Gastrocnemius medialis (tissue), 4 donors: ENCODE results near the gene IFI6. TPM values are rescaled to one million over a fixed set of nuclear protein-coding genes. Genes with fewer than 3 reads are reported as not detected.
"Not testable (repeated sequence)": the region's sequence is repeated elsewhere in the genome, so short reads cannot be mapped to it uniquely, and the experiment has no call there.

Experiments
- ATAC-seq, 2 donors: fragments of 150-250 bp; one replicate each; pipeline ENCODE4 v1.9.1; 2016
- DNase-seq, 2 donors: peaks; one replicate each; pipeline ENCODE4 v3.0.0-alpha.2; 2019
- H3K27ac ChIP-seq, 4 donors: fragments of 200-600 bp; sonication (generic); 1 replicate in 1 of 4; 2 replicates in 3 of 4; pipeline ENCODE4 v1.5.1; 2016 to 2018; ENCODE audit warnings: mild to moderate bottlenecking in 2 of 4, moderate library complexity in 1 of 4
- H3K27me3 ChIP-seq, 3 donors: fragments of 200-600 bp; sonication (generic) in 2 of 3; 1 replicate in 1 of 3; 2 replicates in 2 of 3; pipeline versions ENCODE4 v1.5.1 to v1.6.0; 2016 to 2019; ENCODE audit warnings: mild to moderate bottlenecking in 1 of 3, moderate library complexity in 1 of 3
- H3K36me3 ChIP-seq, 2 donors: fragments of 200-600 bp; sonication (generic) in 1 of 2; one replicate each; pipeline ENCODE4 v1.5.1; 2017 to 2018
- H3K4me1 ChIP-seq, 2 donors: fragments of 200-600 bp; sonication (generic) in 1 of 2; one replicate each; pipeline ENCODE4 v1.5.1; 2016 to 2017; ENCODE audit warnings: mild to moderate bottlenecking in 2 of 2
- H3K4me3 ChIP-seq, 4 donors: fragments of 200-600 bp; sonication (generic) in 3 of 4; 1 replicate in 1 of 4; 2 replicates in 3 of 4; pipeline ENCODE4 v1.5.1; 2016 to 2019; ENCODE audit warnings: mild to moderate bottlenecking in 2 of 4
- H3K9me3 ChIP-seq, 3 donors: fragments of 200-600 bp; sonication (generic) in 2 of 3; 1 replicate in 1 of 3; 2 replicates in 2 of 3; pipeline ENCODE4 v1.5.1; 2016 to 2019
- CTCF ChIP-seq, 5 experiments: fragments of 450-650 bp in 3 of 5; fragments of 200-600 bp in 2 of 5; sonication (generic) in 2 of 5; IDR thresholded peaks in 4 of 5; conservative IDR thresholded peaks in 1 of 5; 1 replicate in 4 of 5; 2 replicates in 1 of 5; pipeline ENCODE4 v1.5.1; 2016 to 2019; ENCODE audit warnings: antibody characterized with exemption in 5 of 5, mild to moderate bottlenecking in 3 of 5, moderate library complexity in 3 of 5
- POLR2A ChIP-seq, 2 donors: fragments of 450-650 bp; IDR thresholded peaks; one replicate each; pipeline ENCODE4 v1.6.1; 2017; ENCODE audit warnings: antibody characterized with exemption in 2 of 2, mild to moderate bottlenecking in 2 of 2, moderate library complexity in 2 of 2
- in situ Hi-C, 4 donors: fragments of 200-750 bp; cut with MboI; loops; one replicate each; pipeline versions ENCODE4 v1.15.0 to v1.8.0; 2017; ENCODE audit warnings: low sequenced_read_pairs in 4 of 4
- intact Hi-C: fragments of 100-400 bp; cut with DNase I; formaldehyde crosslinking; loops from one replicate; pipeline ENCODE4 v1.15.1; 2023; ENCODE audit warnings: low total_unique reads
- total RNA-seq, 4 donors: library from RNA; depleted of rRNA; stranded (reverse); fragments of >200 nt; gene quantifications; one replicate each; pipeline versions ENCODE4 v1.1.0 to v1.2.3, GENCODE V29; 2016

IFI6 gene
- total RNA-seq, 4 donors from 2014 or later: 7.7 to 25.1 (median 14.5) TPM

DNA sequence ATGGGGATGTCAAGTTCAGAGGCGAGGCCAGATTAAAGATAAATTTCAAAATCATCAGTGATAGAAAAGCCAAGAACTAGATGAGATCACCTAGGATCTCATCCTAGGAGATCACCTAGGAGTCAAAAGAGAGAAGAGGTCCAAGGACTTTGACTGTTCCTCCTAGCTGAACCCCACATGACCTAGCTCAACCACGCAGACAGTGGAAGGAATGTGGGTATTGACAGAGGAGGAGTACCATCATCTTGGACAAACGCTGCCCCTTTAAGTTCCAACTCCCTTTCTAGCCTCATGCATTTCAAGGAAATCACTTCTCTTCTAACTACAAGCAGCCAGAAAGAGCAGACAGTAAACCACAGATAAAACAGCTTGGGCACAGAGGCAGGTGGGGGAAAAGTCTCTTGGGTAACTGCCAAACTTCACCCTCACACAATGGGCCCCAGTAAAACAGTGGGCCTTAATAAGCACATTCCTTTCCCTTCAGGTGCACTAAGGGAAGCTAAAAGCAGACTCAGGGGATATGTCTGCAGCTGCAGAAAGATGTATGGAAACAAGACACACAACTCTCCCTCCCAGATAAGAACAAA, 41.2 kb upstream of the IFI6 start:
- DNase-seq (no peak), ATAC-seq (no peak)
- in situ Hi-C loops: no loop called here
- no peaks in the 10 kb centered on the region for H3K36me3 ChIP-seq
- no peaks in the 10 kb centered on the region for H3K4me1 ChIP-seq
- intact Hi-C loops: no loop called here
- H3K27ac ChIP-seq: no peak overlapping the region
- H3K9me3 ChIP-seq: no peaks in the 10 kb centered on the region
- H3K4me3 ChIP-seq: no peak overlapping the region
- TF ChIP-seq POLR2A (IDR thresholded peaks at IDR 0.05): no peak
- TF ChIP-seq CTCF (IDR thresholded peaks at IDR 0.05 in 4 of 5, conservative IDR thresholded peaks at IDR 0.05 in 1 of 5): no peak
- H3K27me3 ChIP-seq: no peaks in the 10 kb centered on the region

DNA sequence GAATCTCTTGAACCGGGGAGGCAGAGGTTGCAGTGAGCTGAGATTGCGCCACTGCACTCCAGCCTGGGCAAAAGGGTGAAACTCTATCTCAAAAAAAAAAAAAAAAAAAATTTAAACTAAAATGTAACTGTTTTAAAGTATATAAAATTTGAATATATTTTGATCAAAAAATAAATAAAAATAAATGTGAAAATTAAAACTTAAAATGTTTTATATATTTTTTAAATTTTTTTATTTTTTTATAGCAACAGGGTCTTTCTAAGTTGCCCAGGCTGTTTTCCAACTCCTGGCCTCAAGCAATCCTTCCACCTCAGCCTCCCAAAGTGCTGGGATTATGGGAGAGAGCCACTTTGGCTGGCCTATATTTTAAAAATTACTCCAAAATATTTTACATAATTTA, 38.6 kb upstream of the IFI6 start:
- H3K36me3 ChIP-seq: no peaks in the 10 kb centered on the region
- ATAC-seq (no peak), DNase-seq (no peak)

DNA sequence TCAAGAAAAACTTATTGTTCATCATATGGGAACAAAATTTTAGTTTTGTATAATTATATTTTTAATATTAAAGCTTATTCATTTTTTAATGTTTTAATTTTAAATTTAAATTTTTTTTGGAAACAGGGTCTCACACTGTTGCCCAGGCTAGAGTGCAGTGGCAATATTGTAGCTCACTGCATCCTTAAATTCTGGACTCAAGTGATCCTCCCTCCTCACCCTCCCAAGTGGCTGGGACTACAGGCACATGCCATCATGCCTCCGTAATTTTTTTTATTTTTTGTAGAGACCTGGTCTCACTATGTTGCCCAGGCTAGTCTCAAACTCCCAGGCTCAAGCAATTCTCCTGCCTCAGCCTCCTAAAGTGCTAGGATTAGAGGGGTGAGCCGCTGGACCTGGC, 33.6 kb upstream of the IFI6 start:
- Histone ChIP-seq H3K27me3 (no peaks in the 10 kb centered on the region), H3K27ac (no peak overlapping the region), H3K4me3 (no peak overlapping the region), H3K36me3 (no peaks in the 10 kb centered on the region), H3K4me1 (no peaks in the 10 kb centered on the region), H3K9me3 (no peaks in the 10 kb centered on the region)
- in situ Hi-C loops: no loop called here
- intact Hi-C loops: no loop called here
- ATAC-seq: no peak
- TF ChIP-seq CTCF (IDR thresholded peaks at IDR 0.05 in 4 of 5, conservative IDR thresholded peaks at IDR 0.05 in 1 of 5): no peak
- TF ChIP-seq POLR2A (IDR thresholded peaks at IDR 0.05): no peak
- no peak for DNase-seq

More for the DNA sequence above, 38.6 kb upstream of the IFI6 start:
- H3K9me3 ChIP-seq: no peaks in the 10 kb centered on the region
- H3K27ac ChIP-seq: no peak overlapping the region
- in situ Hi-C loops (no loop called here), intact Hi-C loops (no loop called here)
- H3K4me1 ChIP-seq: no peaks in the 10 kb centered on the region
- H3K27me3 ChIP-seq: no peaks in the 10 kb centered on the region
- no peak for TF ChIP-seq CTCF (IDR thresholded peaks at IDR 0.05 in 4 of 5, conservative IDR thresholded peaks at IDR 0.05 in 1 of 5)
- TF ChIP-seq POLR2A (IDR thresholded peaks at IDR 0.05): no peak
- H3K4me3 ChIP-seq: no peak overlapping the region

DNA sequence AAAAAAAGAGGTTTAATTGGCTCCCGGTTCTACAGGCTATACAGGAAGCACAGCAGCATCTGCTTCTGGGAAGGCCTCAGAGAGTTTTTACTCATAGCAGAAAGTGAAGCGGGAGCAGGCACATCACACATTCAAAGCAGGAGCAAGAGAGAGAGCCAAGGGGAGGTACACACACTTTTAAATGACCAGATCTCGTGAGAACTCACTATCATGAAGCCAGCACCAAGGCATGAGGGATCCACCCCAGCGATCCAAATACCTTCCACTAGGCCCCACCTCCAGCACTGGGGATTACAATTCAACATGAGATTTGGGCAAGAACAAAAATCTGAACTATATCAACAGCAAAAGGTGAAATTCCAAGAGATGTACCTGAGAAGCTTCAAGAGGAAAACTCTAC, 33.0 kb upstream of the IFI6 start:
- no peak for ATAC-seq
- Histone ChIP-seq H3K9me3 (no peaks in the 10 kb centered on the region), H3K4me3 (no peak overlapping the region), H3K27ac (no peak overlapping the region), H3K4me1 (no peaks in the 10 kb centered on the region), H3K36me3 (no peaks in the 10 kb centered on the region), H3K27me3 (no peaks in the 10 kb centered on the region)
- intact Hi-C loops: no loop called here
- TF ChIP-seq CTCF (IDR thresholded peaks at IDR 0.05 in 4 of 5, conservative IDR thresholded peaks at IDR 0.05 in 1 of 5): no peak
- no peak for TF ChIP-seq POLR2A (IDR thresholded peaks at IDR 0.05)
- DNase-seq: no peak
- in situ Hi-C loops: no loop called here

- H3K4me1 ChIP-seq, H3K27me3 ChIP-seq, H3K9me3 ChIP-seq, H3K36me3 ChIP-seq, H3K27ac ChIP-seq, DNase-seq, ATAC-seq, intact Hi-C loops, in situ Hi-C loops, H3K4me3 ChIP-seq: not testable (repeated sequence)
Observed at GRCh38 chr1:27696835-27697234, 24.8 kb upstream of the IFI6 start.
